Measurements from ENCODE around the gene FRK. TPM values are rescaled to one million over a fixed set of nuclear protein-coding genes. Genes with fewer than 3 reads are reported as not detected.
"Not testable (repeated sequence)": the region's sequence is repeated elsewhere in the genome, so short reads cannot be mapped to it uniquely, and the experiment has no call there.

The FRK gene, protein sequence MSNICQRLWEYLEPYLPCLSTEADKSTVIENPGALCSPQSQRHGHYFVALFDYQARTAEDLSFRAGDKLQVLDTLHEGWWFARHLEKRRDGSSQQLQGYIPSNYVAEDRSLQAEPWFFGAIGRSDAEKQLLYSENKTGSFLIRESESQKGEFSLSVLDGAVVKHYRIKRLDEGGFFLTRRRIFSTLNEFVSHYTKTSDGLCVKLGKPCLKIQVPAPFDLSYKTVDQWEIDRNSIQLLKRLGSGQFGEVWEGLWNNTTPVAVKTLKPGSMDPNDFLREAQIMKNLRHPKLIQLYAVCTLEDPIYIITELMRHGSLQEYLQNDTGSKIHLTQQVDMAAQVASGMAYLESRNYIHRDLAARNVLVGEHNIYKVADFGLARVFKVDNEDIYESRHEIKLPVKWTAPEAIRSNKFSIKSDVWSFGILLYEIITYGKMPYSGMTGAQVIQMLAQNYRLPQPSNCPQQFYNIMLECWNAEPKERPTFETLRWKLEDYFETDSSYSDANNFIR
- 1 to 10 TPM; 4.1 to 5.6 (median 4.6) TPM for polyA plus RNA-seq (ENCODE audit: insufficient read length in 4 of 4)

DNA sequence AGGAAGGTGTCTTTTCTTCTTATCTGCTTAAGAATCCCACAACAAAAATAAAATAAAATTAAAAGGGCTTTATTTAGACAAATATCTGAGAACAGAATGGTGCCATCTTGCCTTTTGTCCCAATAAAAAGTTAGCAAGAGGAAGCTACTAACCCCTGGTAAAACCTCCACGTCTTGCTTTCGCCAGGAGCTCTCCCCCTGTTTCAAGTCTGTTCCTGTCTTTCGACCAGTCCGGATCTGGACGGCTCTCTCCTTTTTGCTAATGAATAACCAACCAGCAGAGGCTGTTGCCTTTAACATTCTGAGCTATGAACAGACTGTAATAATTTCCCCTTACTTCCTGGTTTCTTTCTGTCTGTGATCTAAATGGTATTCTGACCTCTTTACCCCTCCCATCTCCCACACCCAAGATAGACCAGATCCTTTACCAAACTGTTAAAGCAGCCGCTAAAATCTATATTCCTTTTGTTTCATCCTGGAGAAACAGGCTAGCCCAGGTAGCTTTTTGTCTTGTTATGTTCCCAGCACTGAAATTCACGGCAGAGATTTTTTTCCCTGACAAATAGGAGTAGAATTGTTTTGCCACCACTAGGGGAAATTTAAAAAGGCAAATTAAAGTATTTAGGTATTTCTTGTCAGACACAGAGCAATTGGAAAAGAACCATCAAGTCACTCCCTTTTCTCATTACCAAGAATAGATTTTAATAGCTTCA, at the start of gene FRK:
Gene FRK, minus strand, starts transcription at position 320 of the 712 bp plus-strand sequence. CDS start 580 bp downstream, outside the sequence.
- peak in 1 of 4 donors; percentile 21 for DNase-seq (ENCODE audit: low read depth in 4 of 4, low spot score in 2 of 4)

DNA sequence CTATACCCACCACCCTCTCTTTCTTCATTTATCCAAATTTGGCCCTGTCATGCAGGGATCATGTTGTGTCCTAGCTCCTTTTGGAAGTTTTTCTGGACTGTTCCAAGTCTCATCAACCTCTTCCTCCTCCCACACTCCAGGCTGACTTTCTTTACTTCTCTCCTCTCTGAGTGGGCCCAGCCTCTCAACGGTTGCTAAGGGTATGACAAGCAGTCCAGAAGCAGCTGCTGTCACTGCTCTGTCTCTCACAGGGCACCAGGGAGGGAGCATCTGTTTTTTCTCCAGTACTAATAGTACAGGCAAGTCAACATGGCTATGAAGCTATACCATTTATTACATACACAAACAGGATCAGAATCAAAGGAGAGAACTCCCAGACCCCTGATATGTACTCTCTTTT, 48.1 kb upstream of the FRK start:
- no peak for DNase-seq (ENCODE audit: low read depth in 4 of 4, low spot score in 2 of 4)

DNA sequence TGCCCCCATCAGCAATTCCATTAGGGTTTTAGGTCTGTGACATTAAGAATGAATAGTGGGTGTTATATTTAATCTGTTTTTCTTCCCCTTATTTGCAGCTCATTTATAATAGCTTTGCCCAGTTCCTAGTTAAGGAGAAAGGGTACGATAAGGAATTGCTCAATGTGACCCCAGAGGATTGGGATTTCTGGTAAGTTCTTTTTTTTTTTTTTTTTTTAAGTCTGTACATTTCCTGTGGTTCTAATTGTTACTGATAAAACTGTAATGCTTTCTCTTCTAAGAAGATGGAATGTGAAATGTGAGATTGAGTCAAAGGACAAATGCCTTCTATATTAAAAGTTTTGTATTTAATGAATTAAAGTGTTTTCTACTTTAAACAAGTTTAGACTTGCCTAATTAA, 45.5 kb upstream of the FRK start:
- no peak for DNase-seq (ENCODE audit: low read depth in 4 of 4, low spot score in 2 of 4)

DNA sequence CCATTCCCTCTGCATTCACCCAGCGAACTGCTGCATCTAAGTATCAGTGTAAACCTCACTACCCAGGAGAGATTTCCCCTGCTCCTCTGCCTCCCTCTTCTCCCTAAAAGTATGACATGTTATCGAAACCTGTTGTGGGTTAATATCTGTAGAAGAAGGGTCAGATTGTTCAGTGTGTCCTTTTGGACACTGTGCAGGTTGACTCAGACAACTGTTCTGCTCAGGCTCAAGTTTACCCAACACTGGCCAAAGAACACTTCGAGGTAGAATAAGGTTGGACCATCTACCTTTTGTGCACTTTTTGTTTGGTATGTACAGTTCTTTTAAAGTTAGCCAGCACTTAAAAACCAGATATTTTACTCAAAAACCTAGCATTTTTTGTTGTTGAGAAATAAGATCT, 44.6 kb upstream of the FRK start:
- DNase-seq (ENCODE audit: low read depth in 4 of 4, low spot score in 2 of 4), result no peak

DNA sequence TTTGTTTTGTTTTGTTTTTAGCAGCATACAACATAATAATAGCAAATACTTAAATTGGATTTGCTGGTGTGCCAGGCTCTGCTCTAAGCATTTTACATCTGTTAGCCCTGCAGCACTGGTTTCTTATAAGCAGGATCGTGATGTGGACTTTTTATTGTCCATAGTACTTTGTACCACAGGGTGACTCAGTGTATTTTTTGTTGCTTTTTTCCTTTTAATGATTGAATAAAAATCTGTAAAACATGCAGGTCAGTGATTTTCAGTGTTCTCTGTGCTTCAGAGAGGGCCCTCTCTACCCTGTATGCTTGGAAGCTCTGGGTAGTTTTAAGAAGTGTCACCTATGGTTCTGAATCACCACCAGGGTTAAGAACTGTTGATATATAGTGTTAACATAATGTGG, 43.9 kb upstream of the FRK start:
- no peak for DNase-seq (ENCODE audit: low read depth in 4 of 4, low spot score in 2 of 4)

DNA sequence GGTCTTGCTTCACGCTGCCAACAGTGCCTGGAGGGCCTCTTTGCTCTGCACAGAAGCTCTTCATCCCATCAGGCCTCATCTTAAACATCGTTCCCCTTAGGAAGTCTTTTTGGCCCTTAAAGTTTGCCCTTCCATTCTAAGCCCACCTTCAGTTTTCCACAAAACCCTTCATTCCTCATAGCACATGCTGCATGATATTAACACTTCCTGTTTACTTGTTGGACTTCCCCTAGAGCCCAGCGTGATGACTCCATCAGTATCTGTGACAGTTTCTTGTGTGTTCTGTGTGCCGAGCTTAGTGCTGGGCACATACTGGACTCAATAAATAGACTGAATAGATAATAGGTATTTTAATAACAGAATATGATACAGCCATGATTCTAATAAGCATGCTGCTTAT, 42.2 kb upstream of the FRK start:
- DNase-seq (ENCODE audit: low read depth in 4 of 4, low spot score in 2 of 4), result no peak

DNA sequence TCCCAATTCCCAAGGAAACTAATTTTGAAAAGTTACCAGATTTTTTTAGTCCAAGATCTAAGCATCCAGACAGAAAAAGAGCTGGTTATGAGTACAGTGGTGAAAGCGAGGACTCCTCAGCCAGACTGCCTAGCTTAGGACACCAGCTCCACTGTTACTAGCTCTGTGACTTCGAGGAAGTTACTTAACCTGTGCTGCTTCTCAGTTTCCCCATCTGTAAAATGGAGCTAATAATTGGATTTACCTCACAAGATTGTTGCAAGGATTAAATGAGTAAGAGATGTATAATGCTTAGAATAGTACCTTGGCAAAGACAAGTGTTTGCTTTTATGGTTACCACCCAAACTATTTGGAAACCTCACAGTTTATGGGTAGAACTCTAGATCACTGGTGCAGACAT, 41.1 kb upstream of the FRK start:
- no peak for DNase-seq (ENCODE audit: low read depth in 4 of 4, low spot score in 2 of 4)

DNA sequence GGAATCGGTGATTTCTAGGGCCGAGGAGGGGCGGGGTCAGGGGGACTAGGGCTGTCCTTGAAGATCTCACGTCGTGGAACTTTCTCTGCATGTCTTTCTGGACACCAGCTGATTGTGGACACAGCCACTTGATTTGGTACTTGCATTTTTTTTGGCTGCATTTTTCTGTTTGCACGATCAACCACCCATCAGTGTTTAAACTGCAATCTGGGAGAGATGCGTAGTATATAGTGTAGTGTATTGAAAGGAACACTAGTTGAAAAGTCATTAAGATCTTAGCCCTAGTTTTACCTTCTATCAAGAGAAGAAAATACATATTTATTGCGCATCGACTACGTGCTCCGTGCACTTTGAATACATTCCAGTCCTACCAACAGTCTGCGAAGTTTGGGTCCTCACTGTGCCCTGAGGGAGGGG, 40.6 kb upstream of the FRK start:
- no peak for DNase-seq (ENCODE audit: low read depth in 4 of 4, low spot score in 2 of 4)

DNA sequence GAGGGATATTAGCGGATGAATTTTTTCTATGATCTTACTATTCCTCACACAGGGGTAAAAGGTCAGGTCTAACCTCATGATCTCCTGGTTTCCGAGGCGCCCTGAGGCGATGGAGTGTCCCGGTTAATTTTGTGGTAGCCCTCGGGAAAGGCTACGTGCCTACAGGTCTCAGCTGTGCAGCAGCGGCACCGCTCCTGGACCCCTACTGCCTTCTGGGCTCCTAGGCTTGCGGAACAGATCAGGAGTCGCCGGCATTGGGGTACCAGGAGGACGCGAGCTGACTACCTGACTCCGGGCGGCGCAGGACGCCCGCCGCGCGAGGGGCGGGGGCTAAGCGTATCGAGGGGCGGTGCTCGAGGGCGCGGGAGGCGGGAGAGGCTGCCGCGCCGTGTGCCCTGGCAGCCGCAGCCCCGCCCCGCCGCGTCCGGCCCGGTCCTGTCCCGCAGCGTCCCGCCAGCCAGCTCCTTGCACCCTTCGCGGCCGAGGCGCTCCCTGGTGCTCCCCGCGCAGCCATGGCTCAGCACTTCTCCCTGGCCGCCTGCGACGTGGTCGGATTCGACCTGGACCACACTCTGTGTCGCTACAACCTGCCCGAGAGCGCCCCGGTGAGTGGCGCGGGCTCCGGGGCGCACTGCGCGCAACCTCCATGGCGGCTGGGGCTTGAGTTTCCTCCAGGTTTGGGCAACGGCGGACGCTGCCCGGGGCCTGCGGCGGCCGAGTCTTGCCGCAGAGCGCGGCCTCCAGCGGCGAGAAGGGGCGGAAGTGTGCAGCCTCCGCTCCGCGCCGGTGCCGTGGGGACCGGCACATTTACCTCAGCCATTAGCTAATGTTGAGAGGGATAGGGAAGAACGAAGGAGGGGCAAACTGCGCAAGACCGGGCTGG, 40.0 kb upstream of the FRK start, which contains the start of gene NT5DC1:
Gene NT5DC1, plus strand, starts transcription at position 435 of the 883 bp plus-strand sequence. Its CDS starts 78 bp downstream, at position 513.
- peak; percentile 53 to 77 (median 70) for DNase-seq (ENCODE audit: low read depth in 4 of 4, low spot score in 2 of 4)

DNA sequence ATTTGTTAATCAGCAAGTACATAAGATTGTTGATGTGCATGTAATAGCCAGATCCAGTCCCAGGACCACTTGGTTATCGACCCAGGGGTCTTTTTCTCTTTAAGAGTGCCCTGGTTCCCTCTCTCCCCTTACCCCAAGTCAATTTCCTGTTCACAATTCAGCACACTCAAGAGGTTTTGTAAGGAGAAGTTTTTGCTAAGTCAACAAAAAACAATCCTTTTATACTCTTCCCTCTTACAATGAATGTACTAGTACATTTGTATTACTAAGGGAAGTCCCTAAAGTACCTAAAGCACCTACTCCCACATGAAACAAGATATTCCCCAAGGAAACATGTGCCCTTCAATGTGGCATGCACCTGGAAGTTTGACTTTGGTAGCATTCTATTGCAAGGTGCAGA, 38.3 kb upstream of the FRK start:
- DNase-seq (ENCODE audit: low read depth in 4 of 4, low spot score in 2 of 4), result no peak

DNA sequence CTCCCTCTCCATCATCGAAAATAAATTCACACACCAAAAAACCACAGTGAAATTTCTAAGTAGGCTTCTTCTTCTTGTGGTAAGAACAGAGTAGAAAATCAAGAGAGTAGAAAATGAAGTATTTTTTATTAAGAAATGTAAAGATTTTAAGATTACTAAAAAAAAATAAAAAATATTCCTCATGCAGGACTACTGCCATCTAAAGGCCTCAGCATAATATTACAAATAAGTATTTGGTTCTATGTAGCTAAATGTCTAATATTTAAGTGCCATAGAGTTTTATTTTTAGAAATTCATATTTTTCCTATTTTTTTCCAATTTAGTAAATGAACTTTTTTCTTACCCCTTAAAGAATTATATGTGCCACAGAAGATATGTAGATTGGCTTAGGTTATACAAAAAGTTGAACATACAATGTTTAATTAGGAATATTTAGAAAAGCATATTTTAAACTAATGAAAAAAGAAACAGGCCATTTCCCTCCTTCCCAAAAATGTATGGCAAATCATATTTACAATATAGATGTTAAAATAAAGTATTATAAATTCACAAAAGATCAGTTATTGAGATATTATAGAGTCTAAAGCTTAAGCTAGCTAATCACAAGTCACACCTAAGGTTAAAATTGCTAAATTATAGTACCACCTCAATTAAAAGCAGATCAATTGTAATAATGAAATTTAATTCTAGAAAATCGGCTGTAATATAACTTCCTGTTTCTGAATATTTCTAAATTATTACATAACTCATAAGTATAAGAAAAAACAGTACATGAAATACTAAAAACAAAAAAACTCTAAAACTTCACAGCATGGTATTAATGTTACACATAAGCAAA, 36.5 kb upstream of the FRK start:
- no peak for DNase-seq (ENCODE audit: low read depth in 4 of 4, low spot score in 2 of 4)

DNA sequence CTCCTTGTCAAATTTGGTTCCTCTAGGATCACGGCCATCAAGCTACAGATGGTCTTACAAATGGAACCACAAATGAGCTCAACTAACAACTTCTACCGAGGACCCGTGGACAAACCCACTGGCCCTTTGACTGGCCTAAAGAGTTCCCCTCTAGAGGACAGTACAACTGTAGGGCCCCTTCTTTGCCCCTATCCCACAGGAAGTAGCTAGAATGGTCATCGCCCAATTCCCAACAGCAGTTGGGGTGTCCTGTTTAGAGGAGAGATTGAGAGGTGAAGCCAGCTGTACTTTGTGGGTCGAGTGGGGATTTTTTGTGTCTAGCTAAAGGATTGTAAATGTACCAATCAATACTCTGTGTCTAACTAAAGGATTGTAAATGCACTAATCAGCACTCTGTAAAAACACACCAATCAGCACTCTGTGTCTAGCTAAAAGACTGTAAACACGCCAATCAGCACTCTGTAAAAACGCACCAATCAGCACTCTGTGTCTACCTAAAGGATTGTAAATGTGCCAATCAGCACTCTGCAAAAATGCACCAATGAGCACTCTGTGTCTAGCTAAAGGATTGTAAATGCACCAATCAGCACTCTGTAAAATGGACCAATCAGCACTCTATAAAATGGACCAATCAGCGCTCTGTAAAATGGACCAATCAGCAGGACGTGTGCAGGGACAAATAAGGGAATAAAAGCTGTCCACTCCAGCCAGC, 35.5 kb upstream of the FRK start:
- DNase-seq (ENCODE audit: low read depth in 4 of 4, low spot score in 2 of 4), result not testable (repeated sequence)

DNA sequence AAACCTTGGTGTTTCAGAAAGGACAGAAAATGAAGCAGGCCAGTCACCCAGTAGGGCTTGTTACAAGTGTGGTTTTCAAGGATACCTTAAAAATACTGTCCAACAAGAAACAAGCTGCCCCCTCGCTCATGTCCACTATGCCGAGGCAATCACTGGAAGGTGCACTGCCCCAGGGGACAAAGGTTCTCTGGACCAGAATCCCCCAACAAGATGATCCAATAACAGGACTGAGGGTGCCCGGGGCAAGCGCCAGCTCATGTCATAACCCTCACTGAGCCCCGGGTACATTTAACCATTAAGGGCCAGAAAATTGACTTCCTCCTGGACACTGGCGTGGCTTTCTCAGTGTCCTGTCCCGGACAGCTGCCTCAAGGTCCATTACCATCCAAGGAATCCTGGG, 33.4 kb upstream of the FRK start:
- no peak for DNase-seq (ENCODE audit: low read depth in 4 of 4, low spot score in 2 of 4)

DNA sequence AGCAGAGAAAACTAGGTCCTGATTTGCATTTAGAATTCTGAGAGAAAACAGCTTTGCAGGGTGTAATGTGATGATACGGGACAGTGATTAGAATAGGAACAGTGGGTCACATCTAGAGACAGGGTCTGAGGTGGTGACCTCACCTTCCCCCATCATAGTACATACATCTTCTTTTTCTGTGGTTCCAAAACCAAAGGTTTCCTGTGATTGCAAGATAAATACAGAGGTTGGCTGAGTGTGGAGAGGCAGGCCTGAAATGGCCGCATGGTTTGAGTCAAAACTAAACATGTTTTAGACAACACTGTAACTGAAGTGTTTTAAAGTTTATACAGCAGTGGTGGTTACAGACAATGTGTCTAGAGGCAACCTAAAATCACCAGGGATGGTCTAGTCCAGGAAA, 29.6 kb upstream of the FRK start:
- no peak for DNase-seq (ENCODE audit: low read depth in 4 of 4, low spot score in 2 of 4)

DNA sequence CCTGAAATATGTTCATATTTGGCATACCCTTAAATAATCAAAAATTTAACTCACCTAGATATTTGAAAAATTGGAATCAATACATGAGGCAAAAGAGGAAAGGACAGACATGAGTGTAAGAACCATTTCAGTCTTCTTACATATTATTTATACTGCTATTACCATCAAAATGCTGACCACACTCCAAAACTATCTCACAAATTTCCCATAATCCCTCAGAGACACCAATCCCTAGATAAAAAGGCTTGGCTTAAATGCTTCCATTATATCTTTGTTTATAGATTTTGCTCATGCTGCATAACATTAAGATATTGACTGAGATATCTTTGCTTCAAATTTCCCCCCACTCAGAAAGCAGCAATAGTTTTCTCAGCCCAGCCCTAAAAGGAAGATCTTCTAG, 28.3 kb upstream of the FRK start:
- no peak for DNase-seq (ENCODE audit: low read depth in 4 of 4, low spot score in 2 of 4)

DNA sequence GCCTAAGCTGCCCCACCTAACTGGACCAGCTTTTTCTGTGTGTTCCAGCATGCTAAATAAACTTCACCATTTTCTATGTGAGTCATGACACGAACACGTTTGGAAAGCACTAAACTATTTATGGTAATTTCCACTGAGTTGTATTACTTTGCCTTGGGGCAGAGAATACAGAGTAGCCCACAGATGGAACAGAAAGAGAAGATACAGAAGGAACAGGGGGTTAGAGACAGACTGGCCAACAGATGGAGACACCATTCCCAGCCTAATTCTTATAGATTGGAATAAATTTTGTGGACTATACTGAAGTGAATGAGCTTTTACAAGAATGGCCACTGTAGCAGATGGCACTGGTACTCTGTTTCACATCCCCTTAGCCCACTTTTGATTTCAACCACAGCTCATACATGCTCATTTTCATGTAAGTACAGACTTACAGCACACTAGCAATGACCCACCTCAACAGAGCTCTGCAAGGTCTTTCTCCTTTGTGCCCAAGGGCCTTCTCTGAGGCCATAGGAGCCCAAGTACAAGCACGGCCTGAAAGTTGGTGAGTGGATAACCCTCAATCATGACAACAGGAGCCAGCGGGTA, 26.8 kb upstream of the FRK start:
- DNase-seq (ENCODE audit: low read depth in 4 of 4, low spot score in 2 of 4), result no peak

DNA sequence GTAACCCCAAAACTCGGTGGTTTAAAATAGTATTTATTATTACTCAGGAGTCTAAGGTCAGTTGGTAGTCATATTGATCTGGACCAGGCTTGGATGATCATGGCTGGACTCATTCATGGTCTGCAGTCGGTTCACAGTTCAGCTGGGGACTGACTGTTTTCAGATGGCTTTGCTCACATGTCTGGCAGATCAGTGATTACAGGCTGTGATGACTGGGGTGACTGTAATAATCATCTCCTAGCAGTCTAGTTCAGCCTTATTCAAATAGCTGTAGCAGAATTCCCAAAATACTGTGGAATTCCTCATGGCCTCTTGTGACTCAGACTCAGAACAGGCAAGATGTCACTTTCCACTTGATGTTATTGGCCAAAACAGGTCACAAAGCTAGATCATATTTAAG, 23.6 kb upstream of the FRK start:
- no peak for DNase-seq (ENCODE audit: low read depth in 4 of 4, low spot score in 2 of 4)

DNA sequence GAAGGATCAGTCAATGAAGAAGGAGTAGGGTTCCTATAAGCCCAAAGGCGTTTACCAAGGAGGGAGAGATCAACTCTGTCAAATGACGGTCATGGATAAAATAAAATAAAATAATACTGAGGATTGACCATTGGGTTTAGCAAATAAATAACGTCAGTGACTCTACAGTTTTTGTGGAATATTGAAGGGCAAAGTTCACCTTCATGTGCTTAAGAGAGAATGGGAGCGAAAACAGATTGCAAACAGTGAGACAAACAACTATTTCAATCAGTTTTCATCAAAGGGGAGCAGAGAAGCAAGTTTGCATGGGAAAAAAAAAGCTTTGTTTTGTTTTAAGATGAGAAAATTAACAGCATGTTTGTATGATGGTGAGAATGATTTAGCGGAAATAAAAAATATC, 22.4 kb upstream of the FRK start:
- DNase-seq (ENCODE audit: low read depth in 4 of 4, low spot score in 2 of 4), result no peak

DNA sequence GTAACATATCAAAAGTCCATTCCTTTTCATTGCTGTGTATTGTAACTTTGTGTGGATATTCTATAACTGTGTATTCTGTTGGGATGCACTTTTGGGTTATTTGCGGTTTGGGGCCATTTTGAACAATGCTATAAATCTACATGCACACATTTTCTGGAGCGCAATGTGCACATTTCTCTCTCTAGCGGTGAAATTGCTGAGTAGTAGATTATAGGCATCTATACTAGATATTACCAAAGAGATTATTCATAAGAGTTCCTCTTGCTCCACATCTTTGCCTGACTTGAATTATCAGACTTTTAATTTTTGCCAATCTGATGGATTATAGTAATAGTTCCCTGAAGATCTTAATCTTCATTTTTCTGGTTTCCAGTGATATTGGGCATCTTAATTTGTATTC, 18.3 kb upstream of the FRK start:
- no peak for DNase-seq (ENCODE audit: low read depth in 4 of 4, low spot score in 2 of 4)
